Astrocyte (in vitro differentiated cells and primary cell): Measurements from ENCODE around the gene CFAP70. TPM values are rescaled to one million over a fixed set of nuclear protein-coding genes. Genes with fewer than 3 reads are reported as not detected.

ENCODE experiments used
- DNase-seq: peaks from one replicate; pipeline ENCODE4 v3.0.0-alpha.2; 2010; ENCODE audit warnings: low read depth
- FAIRE-seq: peaks from 2 replicates; lab custom pipeline; 2011; peaks lifted over from hg19 to GRCh38; lab: Jason Lieb, UNC
- H2AFZ ChIP-seq: 2 replicates; pipeline ENCODE4 v1.6.0; 2012; ENCODE audit warnings: low read depth, low read length, inconsistent platforms
- H3K27ac ChIP-seq: 2 replicates; pipeline ENCODE4 v1.5.1; 2011; ENCODE audit warnings: low read depth, low read length, inconsistent platforms
- H3K27me3 ChIP-seq: 2 replicates; pipeline ENCODE4 v1.6.0; 2011; ENCODE audit warnings: low read length, inconsistent platforms; ENCODE audit not compliant: insufficient read depth
- H3K36me3 ChIP-seq: 2 replicates; pipeline ENCODE4 v1.5.1; 2011; ENCODE audit warnings: low read length, inconsistent platforms; ENCODE audit not compliant: insufficient read depth
- H3K4me1 ChIP-seq: 2 replicates; pipeline ENCODE4 v1.5.1; 2011; ENCODE audit warnings: low read length, inconsistent platforms; ENCODE audit not compliant: insufficient read depth
- H3K4me2 ChIP-seq: 2 replicates; pipeline ENCODE4 v1.6.0; 2012; ENCODE audit warnings: low read length, inconsistent platforms
- H3K4me3 ChIP-seq: 2 replicates; pipeline ENCODE4 v1.5.1; 2011; ENCODE audit warnings: low read depth, mild to moderate bottlenecking, low read length, inconsistent platforms; ENCODE audit not compliant: insufficient read depth
- H3K79me2 ChIP-seq: 2 replicates; pipeline ENCODE4 v1.6.0; 2012; ENCODE audit warnings: mild to moderate bottlenecking, low read length, inconsistent platforms; ENCODE audit not compliant: insufficient read depth
- H3K9ac ChIP-seq: 2 replicates; pipeline ENCODE4 v1.6.0; 2012; ENCODE audit warnings: mild to moderate bottlenecking, low read length, inconsistent platforms
- H3K9me3 ChIP-seq: 2 replicates; pipeline ENCODE4 v1.5.1; 2012; ENCODE audit warnings: low read depth, mild to moderate bottlenecking, low read length, inconsistent platforms; ENCODE audit not compliant: insufficient read depth
- H4K20me1 ChIP-seq: 2 replicates; pipeline ENCODE4 v1.6.0; 2012; ENCODE audit warnings: low read length, inconsistent platforms; ENCODE audit not compliant: insufficient read depth
- H3K27ac Mint-ChIP-seq: one replicate; pipeline ENCODE4 v1.8.0; 2021; ENCODE audit warnings: mild to moderate bottlenecking, mixed read lengths; ENCODE audit not compliant: unreplicated experiment
- H3K27me3 Mint-ChIP-seq: one replicate; pipeline ENCODE4 v1.8.0; 2021; ENCODE audit warnings: low read depth, mixed read lengths; ENCODE audit not compliant: unreplicated experiment
- H3K36me3 Mint-ChIP-seq: one replicate; pipeline ENCODE4 v1.8.0; 2021; ENCODE audit warnings: low read depth, mixed read lengths; ENCODE audit not compliant: unreplicated experiment
- H3K4me1 Mint-ChIP-seq: one replicate; pipeline ENCODE4 v1.8.0; 2021; ENCODE audit warnings: low read depth, mixed read lengths; ENCODE audit not compliant: unreplicated experiment
- H3K4me3 Mint-ChIP-seq: one replicate; pipeline ENCODE4 v1.8.0; 2021; ENCODE audit warnings: mild to moderate bottlenecking, moderate library complexity, mixed read lengths; ENCODE audit not compliant: unreplicated experiment
- H3K9me3 Mint-ChIP-seq: one replicate; pipeline ENCODE4 v1.8.0; 2021; ENCODE audit warnings: mild to moderate bottlenecking, mixed read lengths; ENCODE audit not compliant: unreplicated experiment
- CTCF ChIP-seq: IDR thresholded peaks from 2 replicates; pipeline ENCODE4 v1.5.1; 2011; ENCODE audit warnings: low read depth, mild to moderate bottlenecking, inconsistent platforms, low read length, moderate library complexity; ENCODE audit not compliant: insufficient read depth
- EZH2 ChIP-seq: IDR thresholded peaks from 2 replicates; pipeline ENCODE4 v1.6.1; 2012; ENCODE audit warnings: mild to moderate bottlenecking, low read length, inconsistent platforms; ENCODE audit not compliant: insufficient read depth
- total RNA-seq: library from RNA; stranded (reverse); gene quantifications from 2 replicates; pipeline ENCODE4 v1.2.1, GENCODE V29; 2021

Gene CFAP70
- total RNA-seq, 1 donor from 2014 or later = 1.3 TPM

DNA sequence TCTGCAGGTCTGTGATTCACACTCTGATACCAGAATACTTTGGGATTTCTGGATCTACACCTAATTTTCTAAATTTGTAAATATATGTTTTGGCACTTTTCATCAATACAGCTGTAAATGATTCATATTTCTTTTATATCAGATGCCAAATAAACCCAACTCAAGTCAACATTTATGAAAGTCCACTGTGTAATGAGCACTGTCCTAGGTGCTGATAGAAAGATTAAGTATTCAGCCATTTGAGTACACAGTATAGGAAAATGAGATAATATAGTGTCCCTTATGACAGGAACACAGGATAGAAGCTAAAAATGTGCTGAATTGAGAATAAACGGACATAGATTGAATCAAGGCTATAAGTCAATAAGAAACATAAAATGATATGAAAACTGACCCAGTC, 48.8 kb upstream of the CFAP70 start:
- no peaks in the 10 kb centered on the region for H3K36me3 ChIP-seq
- no peak overlapping the region for H3K27ac ChIP-seq
- H2AFZ ChIP-seq = no peak overlapping the region
- peaks cover 96% of the 10 kb centered on the region for H3K79me2 ChIP-seq
- no peaks in the 10 kb centered on the region for H3K9me3 Mint-ChIP-seq
- FAIRE-seq = no peak
- H4K20me1 ChIP-seq = peaks cover 83% of the 10 kb centered on the region
- H3K27me3 Mint-ChIP-seq = no peaks in the 10 kb centered on the region
- H3K4me3 Mint-ChIP-seq = no peak overlapping the region
- no peaks in the 10 kb centered on the region for H3K27me3 ChIP-seq
- no peak overlapping the region for H3K27ac Mint-ChIP-seq
- no peak overlapping the region for H3K9ac ChIP-seq
- no peak for DNase-seq
- no peak overlapping the region for H3K4me2 ChIP-seq
- no peak overlapping the region for H3K4me3 ChIP-seq
- H3K4me1 ChIP-seq = peaks cover under 1% of the 10 kb centered on the region
- TF ChIP-seq EZH2 (no peak), CTCF (no peak)
- H3K9me3 ChIP-seq = no peaks in the 10 kb centered on the region
- peaks cover 2% of the 10 kb centered on the region for H3K36me3 Mint-ChIP-seq
- peaks cover 13% of the 10 kb centered on the region for H3K4me1 Mint-ChIP-seq

DNA sequence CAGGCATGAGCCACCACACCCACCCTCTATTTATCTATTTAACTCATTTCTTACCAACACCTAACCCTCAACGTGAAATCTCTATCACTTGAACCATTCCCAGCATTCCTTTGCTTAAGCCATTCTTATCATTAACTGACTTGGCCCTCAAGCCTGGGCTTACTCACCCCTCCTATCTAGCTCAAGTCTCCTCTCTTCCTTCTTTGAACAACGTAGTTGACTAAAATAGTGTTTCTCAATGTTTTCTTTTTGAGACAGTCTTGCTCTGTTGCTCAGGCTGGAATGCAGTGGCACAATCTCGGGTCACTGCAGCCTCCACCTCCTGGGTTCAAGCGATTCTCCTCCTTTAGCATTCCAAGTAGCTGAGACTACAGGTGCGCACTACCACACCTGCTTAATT, 48.2 kb upstream of the CFAP70 start:
- peaks cover 85% of the 10 kb centered on the region for H4K20me1 ChIP-seq
- H3K27ac Mint-ChIP-seq = no peak overlapping the region

More for the DNA sequence above, 48.2 kb upstream of the CFAP70 start:
- Histone ChIP-seq H3K36me3 (no peaks in the 10 kb centered on the region), H3K9me3 (no peaks in the 10 kb centered on the region), H3K79me2 (peaks cover 98% of the 10 kb centered on the region), H3K4me2 (no peak overlapping the region), H3K4me3 (no peak overlapping the region), H3K27ac (no peak overlapping the region), H2AFZ (no peak overlapping the region), H3K4me1 (no peaks in the 10 kb centered on the region), H3K9ac (no peak overlapping the region), H3K27me3 (no peaks in the 10 kb centered on the region)
- DNase-seq = peak; percentile 6
- Mint-ChIP-seq H3K4me3 (no peak overlapping the region), H3K9me3 (no peaks in the 10 kb centered on the region), H3K4me1 (peaks cover 13% of the 10 kb centered on the region), H3K27me3 (no peaks in the 10 kb centered on the region), H3K36me3 (peaks cover 2% of the 10 kb centered on the region)
- FAIRE-seq = no peak
- TF ChIP-seq CTCF (no peak), EZH2 (no peak)
